HCEC 1CT (cell line): ENCODE results near the gene TRIM24.
"Not testable (repeated sequence)": the region's sequence is repeated elsewhere in the genome, so short reads cannot be mapped to it uniquely, and the experiment has no call there.

Experiments
- DNase-seq: peaks from one replicate; pipeline ENCODE4 v3.0.0-alpha.2; 2017

The TRIM24 gene

DNA sequence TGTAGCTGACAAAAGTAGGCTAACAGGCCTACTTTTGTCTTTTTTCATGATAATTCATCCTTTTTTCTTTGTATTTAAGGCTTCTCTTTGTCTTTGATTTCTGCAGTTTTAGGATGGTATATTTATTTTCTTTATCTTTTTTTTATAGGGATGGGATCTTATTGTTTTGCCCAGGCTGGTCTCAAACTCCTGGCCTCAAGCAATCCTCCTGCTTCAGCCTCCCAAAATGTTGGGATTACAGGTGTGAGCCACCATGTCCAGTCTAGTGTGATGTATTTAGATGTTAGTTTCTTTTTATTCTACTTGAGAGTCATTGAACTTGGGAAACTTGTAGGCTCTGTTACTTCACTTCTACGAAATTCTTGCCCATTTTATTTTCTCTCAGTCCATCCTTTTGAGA, 35.4 kb downstream of the TRIM24 start:
- DNase-seq = no peak

DNA sequence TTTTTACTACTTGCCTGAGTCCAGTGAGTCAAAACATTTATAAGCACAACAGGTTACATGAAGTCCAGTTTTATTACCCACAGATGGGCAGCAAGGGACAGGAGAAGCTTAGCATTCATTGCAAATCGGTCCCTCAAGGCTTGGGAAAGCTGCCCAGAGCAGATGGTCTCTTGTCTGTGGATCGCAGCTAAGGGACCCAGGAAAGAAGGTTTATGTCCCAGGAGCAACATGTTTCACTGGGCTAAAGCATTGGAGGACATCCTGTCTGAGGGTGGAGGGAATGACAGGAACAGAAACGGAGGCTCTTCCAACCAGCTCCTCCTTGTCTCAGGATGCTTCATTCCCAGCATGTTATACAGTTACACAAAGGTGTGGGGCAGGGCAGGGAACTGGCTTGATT, 39.3 kb downstream of the TRIM24 start:
- no peak for DNase-seq

DNA sequence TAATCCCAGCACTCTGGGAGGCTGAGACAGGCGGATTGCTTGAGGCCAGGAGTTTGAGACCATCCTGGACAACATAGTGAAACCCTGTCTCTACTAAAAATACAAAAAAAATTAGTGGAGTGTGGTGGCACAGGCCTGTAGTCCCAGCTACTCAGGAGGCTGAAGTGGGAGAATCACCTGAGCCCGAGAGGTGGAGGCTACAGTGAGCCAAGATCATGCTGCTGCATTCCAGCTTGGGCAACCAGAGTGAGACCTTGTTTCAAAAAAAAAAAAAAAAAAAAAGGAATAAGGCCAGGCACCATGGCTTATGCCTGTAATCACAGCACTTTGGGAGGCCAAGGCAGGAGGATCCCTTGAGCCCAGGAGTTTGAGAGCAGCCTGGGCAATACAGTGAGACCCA, 40.2 kb downstream of the TRIM24 start:
- DNase-seq = not testable (repeated sequence)

DNA sequence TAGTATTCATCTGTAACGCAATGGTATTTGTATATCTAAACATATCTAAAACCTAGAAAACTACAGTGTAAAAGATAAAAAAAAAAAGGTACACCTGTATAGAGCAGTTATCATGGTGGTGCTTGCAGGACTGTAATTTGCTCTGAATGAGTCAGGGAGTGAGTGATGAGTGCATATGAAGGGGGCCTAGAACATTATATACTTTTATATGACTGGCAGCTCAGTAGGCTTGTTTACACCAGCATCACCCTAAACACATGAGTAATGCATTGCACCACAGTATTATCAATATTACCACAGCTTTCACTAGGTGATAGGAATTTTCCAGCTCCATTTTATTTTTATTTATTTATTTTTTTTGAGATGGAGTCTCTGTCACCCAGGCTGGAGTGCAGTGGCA, 40.8 kb downstream of the TRIM24 start:
- peak; percentile 15 for DNase-seq

DNA sequence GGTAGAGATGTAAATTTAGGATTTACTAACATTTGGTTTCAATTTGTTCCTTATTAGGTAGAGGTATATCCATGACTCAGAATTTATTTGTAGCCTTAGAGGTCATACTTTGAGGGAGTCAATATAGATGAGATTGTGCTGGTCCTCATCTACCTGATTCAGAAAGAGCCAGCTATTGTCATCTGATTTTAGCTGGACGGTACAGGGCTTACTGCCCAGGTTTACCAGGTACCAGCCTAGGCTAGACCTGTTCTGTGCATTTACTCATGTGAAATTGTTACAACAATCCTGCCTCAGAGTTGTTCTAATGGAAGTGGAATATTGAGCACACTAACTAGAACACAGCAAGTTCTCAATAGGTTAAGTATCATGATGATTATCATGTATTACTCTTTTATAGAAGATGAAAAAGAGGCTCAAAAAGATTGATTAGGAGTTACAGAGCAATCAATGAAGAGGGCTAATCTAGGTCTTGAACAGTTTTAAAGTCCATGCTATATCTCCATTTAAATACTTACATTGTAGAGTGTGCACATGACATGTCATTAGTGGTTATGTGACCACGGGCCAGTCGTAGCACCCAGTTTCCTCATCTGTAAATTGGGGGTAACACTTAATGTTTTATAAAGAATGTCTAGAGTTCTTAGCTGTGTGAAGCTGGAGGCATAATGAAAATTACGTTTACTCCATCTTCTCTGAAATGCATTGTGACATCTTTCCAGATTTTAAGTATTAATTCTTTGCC, 42.1 kb downstream of the TRIM24 start:
- no peak for DNase-seq

- DNase-seq = no peak
Observed at GRCh38 chr7:138505361-138505873, 45.4 kb downstream of the TRIM24 start.

- no peak for DNase-seq
Observed at GRCh38 chr7:138506764-138507163, 46.7 kb downstream of the TRIM24 start.

- DNase-seq = no peak
Observed at GRCh38 chr7:138510003-138510402, 49.9 kb downstream of the TRIM24 start.

DNA sequence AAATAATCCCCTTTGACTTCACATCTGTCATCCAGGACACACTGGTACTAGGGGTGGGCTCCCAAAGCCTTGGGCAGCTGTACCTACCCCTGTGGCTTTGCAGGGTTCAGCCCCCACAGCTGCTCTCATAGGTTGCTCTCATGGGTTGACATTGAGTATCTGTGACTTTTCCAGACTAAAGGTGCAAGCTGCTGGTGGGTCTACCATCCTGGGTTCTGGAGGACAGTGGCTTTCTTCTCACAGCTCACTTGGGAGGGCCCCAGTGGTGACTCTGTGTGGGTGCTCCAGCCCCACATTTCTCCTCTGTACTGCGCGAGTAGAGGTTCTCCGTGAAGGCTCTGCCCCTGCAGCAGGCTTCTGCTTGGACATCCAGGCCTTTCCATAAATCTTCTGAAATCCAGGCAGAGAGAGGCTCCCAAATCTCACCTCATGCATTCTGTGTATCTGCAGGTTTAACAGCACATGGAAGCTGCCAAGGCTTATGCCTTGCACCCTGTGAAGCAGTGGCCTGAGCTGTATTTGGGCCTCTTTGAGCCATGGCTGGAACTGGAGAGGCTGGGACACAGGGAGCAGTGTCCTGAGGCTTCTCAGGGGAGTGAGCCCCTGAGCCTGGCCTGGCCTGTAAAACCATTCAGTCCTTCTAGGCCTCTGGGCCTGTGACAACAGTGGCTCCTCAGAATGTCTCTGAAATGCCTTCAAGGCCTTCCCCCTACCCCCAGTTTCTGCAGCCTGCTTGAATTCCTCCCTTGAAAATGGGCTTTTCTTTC, 52.2 kb downstream of the TRIM24 start:
- no peak for DNase-seq

- DNase-seq = no peak
Observed at GRCh38 chr7:138512885-138513284, 52.8 kb downstream of the TRIM24 start.

GRCh38 chr7:138513344-138513871, 53.3 kb downstream of the TRIM24 start:
- DNase-seq = no peak

GRCh38 chr7:138514044-138514443, 54.0 kb downstream of the TRIM24 start:
- no peak for DNase-seq

DNA sequence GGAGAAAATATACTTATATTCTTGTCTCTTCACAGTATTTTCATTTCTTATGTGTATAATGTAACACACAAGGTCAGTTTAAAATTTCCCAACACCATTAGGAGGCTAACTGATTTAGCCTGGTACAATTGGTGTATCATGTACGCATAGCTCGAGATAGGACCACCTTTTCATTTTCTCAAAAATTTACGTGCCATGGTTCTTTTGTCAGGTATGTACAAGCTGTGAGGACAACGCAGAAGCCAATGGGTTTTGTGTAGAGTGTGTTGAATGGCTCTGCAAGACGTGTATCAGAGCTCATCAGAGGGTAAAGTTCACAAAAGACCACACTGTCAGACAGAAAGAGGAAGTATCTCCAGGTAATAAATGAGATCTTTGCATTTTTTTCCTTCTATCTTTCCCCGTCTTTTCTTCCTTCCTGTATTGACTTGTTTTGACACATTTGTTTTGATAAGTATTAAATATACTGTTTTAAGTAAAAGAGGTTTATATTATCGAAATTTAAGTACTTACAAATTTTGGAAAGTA, 55.0 kb downstream of the TRIM24 start:
- no peak for DNase-seq

GRCh38 chr7:138519061-138519798, 59.2 kb downstream of the TRIM24 start:
- DNase-seq = no peak

GRCh38 chr7:138520742-138521141, 60.7 kb downstream of the TRIM24 start:
- no peak for DNase-seq

DNA sequence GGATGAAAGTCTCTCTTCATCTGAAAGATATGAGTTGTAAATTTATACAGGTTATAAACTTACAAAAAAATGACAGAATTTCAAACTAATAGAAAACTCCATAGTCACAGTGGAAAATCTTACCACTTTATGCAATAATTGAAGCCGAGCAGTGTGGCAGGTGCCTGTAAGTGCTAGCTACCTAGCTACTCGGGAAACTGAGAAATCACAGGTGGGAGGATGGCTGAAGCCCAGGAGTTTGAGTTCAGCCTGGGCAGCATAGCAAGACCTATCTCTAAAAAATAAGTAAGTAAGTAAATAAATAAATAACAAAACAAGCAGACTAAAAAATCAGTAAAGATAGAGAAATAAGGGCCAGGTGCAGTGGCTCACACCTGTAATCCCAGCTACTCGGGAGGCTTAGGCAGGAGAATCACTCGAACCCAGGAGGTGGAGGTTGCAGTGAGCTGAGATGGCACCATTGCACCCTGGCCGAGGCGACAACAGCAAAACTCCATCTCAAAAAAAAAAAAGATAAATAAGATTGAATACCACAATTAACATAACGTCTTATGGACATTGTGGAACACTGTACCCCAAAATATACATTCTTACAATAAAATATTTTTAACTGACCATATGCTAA, 61.9 kb downstream of the TRIM24 start:
- no peak for DNase-seq

DNA sequence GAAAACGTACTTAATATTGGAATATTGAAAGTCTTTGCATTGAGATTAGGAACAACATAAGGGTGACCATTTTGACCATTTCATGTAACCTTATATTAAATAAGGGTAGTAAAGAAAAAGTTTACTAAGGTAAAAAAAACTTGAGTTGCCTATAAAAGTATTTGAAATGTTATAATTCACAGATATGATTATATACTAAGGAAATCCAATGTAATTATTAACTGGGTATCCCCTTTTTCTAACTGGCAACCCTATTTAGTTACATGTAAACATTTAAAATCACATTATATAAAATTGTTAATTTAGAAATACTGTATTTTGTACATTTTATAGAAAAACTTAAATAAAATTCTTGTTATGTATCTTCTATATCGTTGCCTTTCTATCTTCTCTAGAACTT, 64.2 kb downstream of the TRIM24 start:
- no peak for DNase-seq

DNA sequence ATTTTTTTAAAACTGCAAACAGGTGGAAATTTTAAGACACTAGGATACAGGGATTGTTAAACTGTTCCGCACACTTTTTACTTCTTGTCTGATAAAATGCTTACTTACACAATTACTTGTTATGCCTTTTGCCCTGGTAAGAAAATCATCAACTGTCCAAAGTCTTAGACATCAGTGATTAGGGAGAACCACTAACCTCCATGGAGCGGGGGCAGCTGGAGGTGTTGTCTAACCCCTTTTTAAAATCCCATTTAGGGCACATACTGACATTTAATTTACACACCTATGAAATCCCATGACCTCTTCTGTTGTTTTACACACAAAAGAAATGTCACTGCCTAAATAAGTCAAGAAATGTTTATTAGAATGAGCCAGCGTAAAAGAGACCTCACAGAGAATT, 65.7 kb downstream of the TRIM24 start:
- DNase-seq = no peak

DNA sequence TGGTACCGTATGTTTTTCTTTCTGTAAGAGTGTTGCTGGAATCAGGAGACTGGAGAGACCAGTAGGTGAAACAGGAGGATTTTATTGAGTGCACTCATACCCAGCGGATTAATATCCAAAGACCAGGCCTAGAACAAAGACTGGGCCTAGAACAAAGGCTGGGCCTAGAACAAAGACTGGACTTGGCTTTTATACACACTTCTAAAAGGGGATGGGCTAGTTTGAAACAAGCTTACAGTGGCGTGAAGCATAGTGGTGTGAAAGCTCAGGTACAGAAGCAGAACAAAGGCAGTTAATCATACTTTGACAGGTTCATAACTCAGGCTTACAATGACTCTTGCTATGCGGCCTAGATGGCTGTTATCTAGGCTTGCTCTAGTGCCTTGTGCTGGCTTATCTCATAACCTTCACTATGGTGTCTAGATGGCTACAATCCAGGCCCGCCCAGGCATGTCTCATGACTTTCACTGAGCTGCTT, 67.7 kb downstream of the TRIM24 start:
- no peak for DNase-seq

DNA sequence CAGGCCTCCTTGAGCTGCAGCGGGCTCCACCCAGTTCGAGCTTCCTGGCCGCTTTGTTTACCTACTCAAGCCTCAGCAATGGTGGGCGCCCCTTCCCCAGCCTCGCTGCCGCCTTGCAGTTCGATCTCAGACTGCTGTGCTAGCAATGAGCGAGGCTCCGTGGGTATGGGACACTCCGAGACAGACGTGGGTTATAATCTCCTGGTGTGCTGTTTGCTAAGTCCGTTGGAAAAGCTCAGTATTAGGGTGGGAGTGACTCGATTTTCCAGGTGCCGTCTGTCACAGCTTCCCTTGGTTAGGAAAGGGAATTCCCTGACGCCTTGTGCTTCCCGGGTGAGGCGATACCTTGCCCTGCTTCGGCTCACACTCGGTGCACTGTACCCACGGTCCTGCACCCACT, 76.8 kb downstream of the TRIM24 start:
- DNase-seq = not testable (repeated sequence)

- peak; percentile 44 for DNase-seq
Observed at GRCh38 chr7:138538518-138538917, 78.5 kb downstream of the TRIM24 start.

- no peak for DNase-seq
Observed at GRCh38 chr7:138538997-138539644, 79.1 kb downstream of the TRIM24 start.
